Measurements from ENCODE around the gene CXADR.

The CXADR gene

DNA sequence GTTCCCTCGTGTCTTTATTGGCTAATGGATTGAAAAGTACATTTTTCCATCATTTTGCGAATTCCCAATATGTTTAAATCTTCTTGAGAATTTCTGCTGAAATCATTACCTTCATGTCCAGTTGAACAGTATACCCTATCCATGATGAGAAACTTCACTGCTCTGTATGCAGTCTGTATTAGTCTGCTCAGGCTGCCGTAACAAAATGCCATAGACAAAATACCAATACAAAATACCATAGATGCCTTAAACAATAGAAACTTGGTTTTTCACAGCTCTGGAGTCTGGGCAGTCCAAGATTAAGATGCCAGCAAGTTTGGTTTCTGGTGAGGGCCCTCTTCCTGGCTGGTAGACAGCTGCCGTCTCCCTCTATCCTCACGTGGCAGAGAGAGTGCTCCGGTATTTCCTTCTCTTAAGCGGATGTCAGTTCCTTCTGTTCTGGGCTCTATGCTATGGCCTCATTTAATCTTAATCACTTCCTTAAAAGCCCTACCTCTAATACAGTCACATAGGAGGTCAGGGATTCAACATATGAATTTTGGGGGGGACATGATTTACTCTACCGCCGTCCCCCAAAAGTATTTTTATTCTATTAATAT, 27.0 kb downstream of the CXADR start:
- no peak overlapping the region for H3K4me3 ChIP-seq (replicated peaks; ENCODE audit: low read depth, low read length)
- TF ChIP-seq, protein P1, sequence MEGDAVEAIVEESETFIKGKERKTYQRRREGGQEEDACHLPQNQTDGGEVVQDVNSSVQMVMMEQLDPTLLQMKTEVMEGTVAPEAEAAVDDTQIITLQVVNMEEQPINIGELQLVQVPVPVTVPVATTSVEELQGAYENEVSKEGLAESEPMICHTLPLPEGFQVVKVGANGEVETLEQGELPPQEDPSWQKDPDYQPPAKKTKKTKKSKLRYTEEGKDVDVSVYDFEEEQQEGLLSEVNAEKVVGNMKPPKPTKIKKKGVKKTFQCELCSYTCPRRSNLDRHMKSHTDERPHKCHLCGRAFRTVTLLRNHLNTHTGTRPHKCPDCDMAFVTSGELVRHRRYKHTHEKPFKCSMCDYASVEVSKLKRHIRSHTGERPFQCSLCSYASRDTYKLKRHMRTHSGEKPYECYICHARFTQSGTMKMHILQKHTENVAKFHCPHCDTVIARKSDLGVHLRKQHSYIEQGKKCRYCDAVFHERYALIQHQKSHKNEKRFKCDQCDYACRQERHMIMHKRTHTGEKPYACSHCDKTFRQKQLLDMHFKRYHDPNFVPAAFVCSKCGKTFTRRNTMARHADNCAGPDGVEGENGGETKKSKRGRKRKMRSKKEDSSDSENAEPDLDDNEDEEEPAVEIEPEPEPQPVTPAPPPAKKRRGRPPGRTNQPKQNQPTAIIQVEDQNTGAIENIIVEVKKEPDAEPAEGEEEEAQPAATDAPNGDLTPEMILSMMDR (IDR thresholded peaks at IDR 0.05; ENCODE audit: low read depth, low read length, missing control alignments), result no peak
- no peak for DNase-seq (ENCODE audit: extremely low read depth, low read depth)

DNA sequence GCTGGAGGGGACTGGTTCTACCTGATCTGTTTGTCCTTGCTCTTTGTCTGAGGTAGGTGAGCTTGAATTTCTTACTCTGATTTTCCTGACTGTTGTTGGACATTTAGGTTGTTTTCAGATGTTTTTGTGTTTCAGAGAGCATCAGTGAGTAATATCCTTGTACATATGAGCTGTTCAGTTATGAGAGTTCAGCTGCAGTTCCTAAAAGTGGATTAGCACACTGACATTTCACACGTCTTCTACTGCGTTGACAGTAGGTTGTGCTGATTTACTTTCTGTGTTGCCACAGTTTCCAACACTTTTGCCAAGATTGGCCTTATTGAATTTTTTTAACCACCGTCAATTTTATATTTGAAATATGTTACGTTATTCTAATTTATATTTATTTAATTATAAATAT, 27.7 kb downstream of the CXADR start:
- TF ChIP-seq, protein P1 (IDR thresholded peaks at IDR 0.05; ENCODE audit: low read depth, low read length, missing control alignments), result no peak
- DNase-seq (ENCODE audit: extremely low read depth, low read depth), result no peak
- no peak overlapping the region for H3K4me3 ChIP-seq (replicated peaks; ENCODE audit: low read depth, low read length)

DNA sequence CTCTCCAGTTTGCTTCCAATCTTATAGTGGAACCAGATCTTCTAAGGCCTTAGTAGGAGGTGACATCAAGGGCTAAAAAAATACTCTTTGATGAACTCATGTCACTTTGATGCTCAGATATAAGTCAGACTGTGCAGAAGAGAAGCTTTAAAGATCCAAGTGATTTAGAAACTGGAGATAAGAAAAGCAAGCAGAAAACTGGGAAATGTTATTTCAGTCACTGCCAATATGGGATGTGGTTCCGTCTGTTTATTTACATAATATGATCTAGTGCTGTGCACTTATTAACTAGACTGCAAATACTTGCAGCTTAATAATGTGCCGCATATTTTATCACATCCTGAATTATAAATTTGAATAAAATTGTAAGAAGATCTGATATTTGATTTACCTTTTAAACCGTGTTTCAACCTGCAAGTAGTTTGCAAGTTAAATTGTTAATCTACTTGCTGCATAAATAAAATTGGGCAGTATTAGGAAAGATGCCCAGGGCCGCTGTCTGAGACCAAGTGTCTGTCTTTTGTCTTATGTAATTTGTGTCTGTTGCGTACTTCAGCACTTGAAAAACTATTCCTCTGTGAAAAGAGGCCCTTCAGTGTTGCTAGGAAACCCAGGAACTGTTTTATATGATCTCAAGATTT, 29.6 kb downstream of the CXADR start:
- TF ChIP-seq, protein P1 (IDR thresholded peaks at IDR 0.05; ENCODE audit: low read depth, low read length, missing control alignments), result no peak
- no peak for DNase-seq (ENCODE audit: extremely low read depth, low read depth)
- no peak overlapping the region for H3K4me3 ChIP-seq (replicated peaks; ENCODE audit: low read depth, low read length)

DNA sequence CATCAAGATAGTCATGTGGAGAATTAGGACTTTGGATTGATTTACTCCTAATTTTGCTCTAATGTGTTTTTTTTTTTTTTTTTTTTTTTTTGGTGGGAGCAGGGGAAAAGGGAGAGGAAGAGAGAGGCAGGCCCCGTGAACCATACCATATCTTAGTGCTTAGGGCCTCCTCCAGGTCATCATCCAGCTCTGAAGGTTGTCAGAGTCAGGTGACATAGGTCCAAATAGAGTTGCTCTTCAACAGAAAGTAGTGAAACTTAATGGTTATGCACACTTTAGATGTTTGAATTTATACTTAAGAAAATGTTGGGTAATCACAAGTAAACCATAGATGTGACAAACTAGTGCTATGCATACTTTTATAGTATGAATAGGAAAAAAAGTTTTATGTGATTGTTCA, 32.2 kb downstream of the CXADR start:
- DNase-seq (ENCODE audit: extremely low read depth, low read depth), result no peak
- TF ChIP-seq, protein P1 (IDR thresholded peaks at IDR 0.05; ENCODE audit: low read depth, low read length, missing control alignments), result no peak
- H3K4me3 ChIP-seq (replicated peaks; ENCODE audit: low read depth, low read length), result no peak overlapping the region

DNA sequence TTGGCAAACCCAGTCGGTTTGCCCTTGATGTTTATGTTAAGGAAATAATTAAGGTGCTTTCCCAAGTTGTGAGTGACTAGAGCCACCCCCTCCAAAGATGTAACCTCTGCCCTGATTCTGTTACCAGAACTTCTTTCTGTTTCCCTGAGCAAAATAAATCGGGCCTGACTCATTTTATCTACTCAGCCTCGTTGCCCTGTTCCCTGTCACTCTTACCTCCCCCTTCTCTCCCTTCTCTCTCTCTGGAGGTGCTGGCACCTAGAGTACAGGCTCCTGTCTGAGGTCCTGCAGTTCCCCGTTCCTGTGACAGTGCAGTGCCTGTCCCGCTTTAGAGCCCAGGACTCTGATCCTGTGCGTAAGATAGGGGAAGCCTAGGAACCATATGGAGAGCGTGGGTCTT, 35.4 kb downstream of the CXADR start:
- no peak for DNase-seq (ENCODE audit: extremely low read depth, low read depth)
- TF ChIP-seq, protein P1 (IDR thresholded peaks at IDR 0.05; ENCODE audit: low read depth, low read length, missing control alignments), result no peak
- no peak overlapping the region for H3K4me3 ChIP-seq (replicated peaks; ENCODE audit: low read depth, low read length)

DNA sequence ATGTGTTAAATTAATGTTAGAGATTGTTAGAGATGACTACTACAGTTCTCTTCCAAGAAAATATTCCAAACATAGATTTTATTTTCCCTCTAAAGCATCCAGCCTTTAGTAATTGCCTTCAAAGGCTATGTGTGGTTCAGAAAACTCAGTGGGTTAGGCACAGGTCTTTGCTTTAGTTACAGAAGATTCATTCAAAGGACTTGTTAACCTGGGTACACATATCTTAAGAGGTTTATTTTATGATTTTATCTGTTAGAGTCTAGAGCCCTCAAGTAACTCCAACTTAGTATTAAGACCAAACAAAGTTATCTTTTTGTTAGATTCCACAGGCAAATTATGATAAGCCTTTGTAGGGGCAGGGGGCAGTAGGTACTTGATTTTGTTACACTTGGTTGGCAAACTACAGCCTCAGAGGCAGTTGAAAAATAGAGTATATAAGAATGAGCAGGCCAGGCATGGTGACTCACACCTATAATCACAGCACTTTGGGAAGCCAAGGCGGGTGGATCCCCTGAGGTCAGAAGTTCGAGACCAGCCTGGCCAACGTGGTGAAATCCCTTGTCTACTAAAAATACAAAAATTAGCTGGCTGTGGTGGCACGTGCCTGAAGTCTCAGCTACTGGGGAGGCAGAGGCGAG, 37.9 kb downstream of the CXADR start:
- TF ChIP-seq, protein P1 (IDR thresholded peaks at IDR 0.05; ENCODE audit: low read depth, low read length, missing control alignments), result no peak
- no peak overlapping the region for H3K4me3 ChIP-seq (replicated peaks; ENCODE audit: low read depth, low read length)
- no peak for DNase-seq (ENCODE audit: extremely low read depth, low read depth)
